GM12878 (cell line): ENCODE results near the gene TAS2R5. TPM values are rescaled to one million over a fixed set of nuclear protein-coding genes. Genes with fewer than 3 reads are reported as not detected.
A peak's percentile ranks its signal among the peaks of the same experiment; 100 is the strongest.

Experiments used
- ATAC-seq: fragments of 200-7000 bp; cut with Tn5 transposase; 3 replicates; pipeline ENCODE4 v1.9.1; 2020; ENCODE audit warnings: mild to moderate bottlenecking, moderate library complexity
- Bru-seq: library from RNA; stranded (reverse); fragments of 400-500 nt; gene quantifications from one replicate; lab custom pipeline; 2021; lab: Mats Ljungman, UMichigan
- BruChase-seq, 2 experiments: library from RNA; stranded (reverse); fragments of 400-500 nt; gene quantifications; one replicate each; lab custom pipeline; 2021; lab: Mats Ljungman, UMichigan
- BruUV-seq: library from RNA; stranded (reverse); fragments of 400-500 nt; replicated peaks from 2 replicates; lab custom pipeline; 2021; lab: Mats Ljungman, UMichigan
- CTCF ChIA-PET: fragments of 300-600 bp; sonication (Branson Sonifier 250); formaldehyde crosslinking; extraction: SDS; loops from one replicate; lab custom pipeline; 2021; ENCODE audit warnings: inconsistent platforms; lab: Yijun Ruan, JAX
- POLR2A ChIA-PET: fragments of 350-600 bp; formaldehyde crosslinking; extraction: SDS; loops from one replicate; lab custom pipeline; 2021; ENCODE audit warnings: inconsistent platforms; lab: Charles Lee
- RAD21 ChIA-PET: fragments of 300-600 bp; sonication (Branson Sonifier 250); formaldehyde crosslinking; loops from one replicate; lab custom pipeline; 2023; ENCODE audit warnings: antibody characterized with exemption; ENCODE audit not compliant: unreplicated experiment; lab: Charles Lee
- SMC1A ChIA-PET: fragments of 300-600 bp; sonication (Branson Sonifier 250); formaldehyde crosslinking; loops from one replicate; lab custom pipeline; 2023; ENCODE audit not compliant: unreplicated experiment, uncharacterized antibody; lab: Charles Lee
- DNase-seq: peaks from one replicate; pipeline ENCODE4 v3.0.0-alpha.2; 2011; ENCODE audit warnings: low read depth, low spot score
- FAIRE-seq: peaks from 3 replicates; lab custom pipeline; 2011; peaks lifted over from hg19 to GRCh38; lab: Jason Lieb, UNC
- H2AFZ ChIP-seq: 2 replicates; pipeline ENCODE4 v1.6.0; 2011; ENCODE audit warnings: low read depth, low read length, control low read depth; ENCODE audit not compliant: control insufficient read depth
- H3K27ac ChIP-seq: 2 replicates; pipeline ENCODE4 v1.5.1; 2011; ENCODE audit warnings: control low read depth; ENCODE audit not compliant: control insufficient read depth, insufficient read depth
- H3K27me3 ChIP-seq, 2 experiments: replicated peaks in 1 of 2; 2 replicates each; pipeline versions ENCODE4 v1.6.0 to v1.6.1; 2011; ENCODE audit warnings: low read length in 1 of 2; ENCODE audit not compliant: control insufficient read depth in 2 of 2, insufficient read depth in 2 of 2
- H3K36me3 ChIP-seq, 2 experiments: 2 replicates each; pipeline ENCODE4 v1.5.1; 2011; ENCODE audit warnings: low read length in 1 of 2; ENCODE audit not compliant: control insufficient read depth in 2 of 2, insufficient read depth in 2 of 2
- H3K4me1 ChIP-seq: 2 replicates; pipeline ENCODE4 v1.6.1; 2011; ENCODE audit warnings: mild to moderate bottlenecking, low read length, moderate library complexity, mixed read lengths; ENCODE audit not compliant: control insufficient read depth, insufficient read depth
- H3K4me2 ChIP-seq: 2 replicates; pipeline ENCODE4 v1.6.0; 2011; ENCODE audit warnings: control low read depth; ENCODE audit not compliant: control insufficient read depth, insufficient read depth
- H3K4me3 ChIP-seq: fragments of 200-600 bp; sonication (generic); 2 replicates; pipeline ENCODE4 v1.5.1; 2016
- H3K79me2 ChIP-seq: 2 replicates; pipeline ENCODE4 v1.6.0; 2011; ENCODE audit warnings: low read length; ENCODE audit not compliant: control insufficient read depth, insufficient read depth
- H3K9ac ChIP-seq: 2 replicates; pipeline ENCODE4 v1.8.0; 2011; ENCODE audit warnings: low read length, control low read depth, mixed read lengths; ENCODE audit not compliant: control insufficient read depth, insufficient read depth
- H3K9me3 ChIP-seq: replicated peaks from 3 replicates; pipeline ENCODE4 v1.5.1; 2011; ENCODE audit warnings: mild to moderate bottlenecking, low read length; ENCODE audit not compliant: control insufficient read depth, insufficient read depth
- H4K20me1 ChIP-seq: 2 replicates; pipeline ENCODE4 v1.6.0; 2011; ENCODE audit not compliant: control insufficient read depth, insufficient read depth
- ATF7 ChIP-seq: fragments of 450-650 bp; IDR thresholded peaks from 2 replicates; pipeline ENCODE4 v1.6.1; 2016; ENCODE audit warnings: low read depth, mild to moderate bottlenecking
- E2F4 ChIP-seq: IDR thresholded peaks from 2 replicates; pipeline ENCODE4 v1.6.1; 2012; ENCODE audit warnings: low read depth, low read length, improper control_type of control experiment
- ETV6 ChIP-seq, 2 experiments: fragments of 450-650 bp in 1 of 2; IDR thresholded peaks in 1 of 2; conservative IDR thresholded peaks in 1 of 2; 2 replicates each; pipeline ENCODE4 v1.6.1; 2014; ENCODE audit warnings: antibody characterized with exemption in 1 of 2, borderline replicate concordance in 1 of 2, low read depth in 1 of 2, mild to moderate bottlenecking in 1 of 2, moderate library complexity in 1 of 2
- POU2F2 ChIP-seq: IDR thresholded peaks from 3 replicates; pipeline ENCODE4 v1.6.1; 2011; ENCODE audit warnings: low read depth, mild to moderate bottlenecking, low read length, borderline replicate concordance
- SUZ12 ChIP-seq: fragments of 200-600 bp; sonication (generic); IDR thresholded peaks from one replicate; pipeline ENCODE4 v1.6.1; 2018; ENCODE audit warnings: antibody characterized with exemption, mild to moderate bottlenecking; ENCODE audit not compliant: unreplicated experiment
- WGBS: methylation state at CpG from one replicate; pipeline ENCODE4 v1.1.6; 2016; ENCODE audit warnings: low lambda C conversion rate; ENCODE audit not compliant: insufficient replicate concordance, insufficient coverage; ENCODE audit errors: missing lambda C conversion rate; 5-methylcytosine and 5-hydroxymethylcytosine counted together
- in situ Hi-C: fragments of 300-500 bp; cut with MboI; formaldehyde crosslinking; loops from 9 replicates; pipeline ENCODE4 v1.14.3; 2018; ENCODE audit warnings: mixed read lengths
- intact Hi-C: fragments of 100-400 bp; cut with micrococcal nuclease; formaldehyde crosslinking; loops from one replicate; pipeline ENCODE4 v1.14.2; 2022; ENCODE audit not compliant: unreplicated experiment
- long read RNA-seq, 2 experiments: library from polyadenylated mRNA; unstranded; transcript quantifications; one replicate each; pipeline ENCODE4 v2.0.0, GENCODE V29; 2019 to 2020
- polyA minus RNA-seq, 3 experiments: library from RNA; depleted of rRNA, polyadenylated mRNA; stranded (reverse); fragments of >200 nt; gene quantifications; 2 replicates each; pipeline ENCODE4 v1.2.3, GENCODE V29; 2011
- polyA plus RNA-seq, 11 experiments: library from polyadenylated mRNA; depleted of rRNA in 4 of 11; unstranded in 6 of 11; stranded (reverse) in 5 of 11; fragments of >200 nt; fragmentation: Nextera tagmentation in 4 of 11; fragmentation: Illumina TruSeq in 1 of 11; extraction: Ambion mirVana in 4 of 11; extraction: Trizol in 1 of 11; gene quantifications; 1 replicate in 1 of 11; 2 replicates in 10 of 11; pipeline versions ENCODE4 v1.2.1 to v1.2.3, GENCODE V29; 2011 to 2016; ENCODE audit warnings: inconsistent platforms in 2 of 11, missing spikeins in 2 of 11, low read depth in 1 of 11
- total RNA-seq, 4 experiments: library from RNA; depleted of rRNA in 3 of 4; stranded (reverse); fragments of >200 nt in 3 of 4; fragmentation: Illumina TruSeq in 1 of 4; extraction: Trizol in 1 of 4; gene quantifications; 2 replicates each; pipeline versions ENCODE4 v1.2.1 to v1.2.3, GENCODE V29; 2013 to 2021

The TAS2R5 gene
- total RNA-seq (2013; cell fraction: nucleolus; rRNA removed), result 71.2 and 72.1 TPM in 2 replicates
- total RNA-seq (2014; rRNA removed), result 0.51 and 1.3 TPM in 2 replicates
- 0.31 and 0.46 TPM in 2 replicates for total RNA-seq (2014; rRNA removed; fragmentation: Illumina TruSeq; extraction: Trizol)
- total RNA-seq (2021), result 0.44 and 0.45 TPM in 2 replicates
- 0.26 TPM for polyA plus RNA-seq (2011; ENCODE audit: low read depth)
- polyA plus RNA-seq (2011; rRNA removed), result 1.8 and 2.1 TPM in 2 replicates
- 0.94 and 1.3 TPM in 2 replicates for polyA plus RNA-seq (2011; cell fraction: cytosol; rRNA removed)
- polyA plus RNA-seq (2011; cell fraction: nucleus; rRNA removed), result 6.2 and 7.1 TPM in 2 replicates
- polyA plus RNA-seq (2012), result 0.32 and 1.00 TPM in 2 replicates
- 0.21 and 1.00 TPM in 2 replicates for polyA plus RNA-seq (2014; fragmentation: Illumina TruSeq; extraction: Trizol)
- under 1 TPM in 1 of 2 experiments, not detected in 1; 0.07 TPM for polyA plus RNA-seq (2014; fragmentation: Nextera tagmentation; extraction: Ambion mirVana)
- 0.30 and 0.58 TPM in 2 replicates for polyA plus RNA-seq (2014; rRNA removed)
- polyA plus RNA-seq (2016; fragmentation: Nextera tagmentation; extraction: Ambion mirVana), result not detected
- polyA minus RNA-seq (2011; rRNA and poly(A)+ RNA removed), result 9.7 and 10.3 TPM in 2 replicates
- not detected in 2 replicates for polyA minus RNA-seq (2011; cell fraction: cytosol; rRNA and poly(A)+ RNA removed)
- polyA minus RNA-seq (2011; cell fraction: nucleus; rRNA and poly(A)+ RNA removed), result 10.4 and 14.5 TPM in 2 replicates
- percentile 58 among the genes with signal in this experiment for Bru-seq, nascent RNA
- percentile 77 among the genes with signal in this experiment for BruChase-seq, experiment 1, labeled RNA remaining after a 6-hour chase
- BruChase-seq, experiment 2, labeled RNA remaining after a 2-hour chase, result percentile 72 among the genes with signal in this experiment
- long read RNA-seq, experiment 1, result 0 reads
- long read RNA-seq, experiment 2, partial matches to known transcripts, result 0 of 1 reads
- long read RNA-seq, experiment 2, other reads (novel, unspliced or antisense), result 0 of 1 reads

- Histone ChIP-seq H3K9me3 (no peaks in the 10 kb centered on the region), H3K4me2 (no peak within 1 kb of the TSS), H3K79me2 (no peaks in the 10 kb centered on the region), H2AFZ (no peak within 1 kb of the TSS)
- POLR2A ChIA-PET, result no interaction called here
- no peak for FAIRE-seq
- TF ChIP-seq E2F4, result no peak
- no peak for TF ChIP-seq SUZ12
- TF ChIP-seq ETV6 (conservative IDR thresholded peaks at IDR 0.05 in 1 of 2, IDR thresholded peaks at IDR 0.05 in 1 of 2; ENCODE audit: borderline replicate concordance in 1 of 2, low read depth in 1 of 2), result no peak
- no peak for TF ChIP-seq POU2F2
- TF ChIP-seq ATF7, result no peak
- TF ChIP-seq, all 136 proteins: peak for 0
- H3K9ac ChIP-seq, result no peak within 1 kb of the TSS
- no peaks in the 10 kb centered on the region for H3K4me1 ChIP-seq
- H3K36me3 ChIP-seq, result no peaks in the 10 kb centered on the region; a peak in 1 of 4 replicates
- intact Hi-C loops, result no loop called here
- no peaks in the 10 kb centered on the region for H3K27me3 ChIP-seq
- ChIA-PET SMC1A (no interaction called here), RAD21 (no interaction called here), CTCF (no interaction called here)
- DNase-seq (no peak), ATAC-seq (no peak)
- no peaks in the 10 kb centered on the region for H4K20me1 ChIP-seq
- no peak within 1 kb of the TSS for H3K4me3 ChIP-seq
- in situ Hi-C loops, result no loop called here
- no peak within 1 kb of the TSS for H3K27ac ChIP-seq
- no TSS peak for BruUV-seq
- WGBS, result 86% methylated on average over 5 of the region's 5 CpGs
Measured at GRCh38 chr7:141789917-141790316, at the start of gene TAS2R5. TAS2R5 (plus strand) TSS chr7:141790217; CDS start chr7:141790362, 145 bp downstream.
